Neuronal stem cell (in vitro differentiated cells): ENCODE data around the gene FLRT1.
A peak's percentile ranks its signal among the peaks of the same experiment; 100 is the strongest.

Experiments
- DNase-seq: peaks from one replicate; pipeline ENCODE4 v3.0.0-alpha.2; 2013; ENCODE audit warnings: low spot score
- H2AFZ ChIP-seq: one replicate; pipeline ENCODE4 v1.6.1; 2013; ENCODE audit warnings: mild to moderate bottlenecking, low read length, inconsistent platforms
- H2AK5ac ChIP-seq: 2 replicates; pipeline ENCODE4 v1.6.1; 2013; ENCODE audit warnings: low read depth, mild to moderate bottlenecking, inconsistent platforms, low read length, moderate library complexity, mixed read lengths
- H2BK120ac ChIP-seq: 2 replicates; pipeline ENCODE4 v1.6.1; 2013; ENCODE audit warnings: low read depth, mild to moderate bottlenecking, inconsistent platforms, low read length, moderate library complexity, mixed read lengths
- H2BK12ac ChIP-seq: one replicate; pipeline ENCODE4 v1.6.1; 2013; ENCODE audit warnings: low read length, inconsistent platforms
- H2BK15ac ChIP-seq: 2 replicates; pipeline ENCODE4 v1.6.1; 2013; ENCODE audit warnings: mild to moderate bottlenecking, low read length, inconsistent platforms, mixed read lengths
- H2BK5ac ChIP-seq: one replicate; pipeline ENCODE4 v1.6.1; 2013; ENCODE audit warnings: inconsistent platforms, mild to moderate bottlenecking, low read length, moderate library complexity
- H3K14ac ChIP-seq: one replicate; pipeline ENCODE4 v1.6.1; 2013; ENCODE audit warnings: low read length, inconsistent platforms
- H3K18ac ChIP-seq: 2 replicates; pipeline ENCODE4 v1.6.1; 2013; ENCODE audit warnings: low read length, inconsistent platforms
- H3K23ac ChIP-seq: 2 replicates; pipeline ENCODE4 v1.6.1; 2013; ENCODE audit warnings: low read depth, mild to moderate bottlenecking, mixed read lengths, low read length, inconsistent platforms; ENCODE audit not compliant: poor library complexity
- H3K27ac ChIP-seq: replicated peaks from 3 replicates; pipeline ENCODE4 v1.5.1; 2013; ENCODE audit warnings: low read length, inconsistent platforms
- H3K27me3 ChIP-seq, 3 experiments: 2 replicates each; pipeline ENCODE4 v1.6.1; 2013; ENCODE audit warnings: low read length in 3 of 3, mild to moderate bottlenecking in 2 of 3, inconsistent platforms in 1 of 3, low read depth in 1 of 3, mixed read lengths in 1 of 3, moderate library complexity in 1 of 3; ENCODE audit not compliant: control insufficient read depth in 3 of 3, insufficient read depth in 3 of 3
- H3K36me3 ChIP-seq, 2 donors: replicated peaks in 1 of 2; 2 replicates each; pipeline ENCODE4 v1.6.1; 2013; ENCODE audit warnings: low read length in 2 of 2; ENCODE audit not compliant: control insufficient read depth in 2 of 2, insufficient read depth in 2 of 2
- H3K4ac ChIP-seq: 2 replicates; pipeline ENCODE4 v1.6.1; 2013; ENCODE audit warnings: inconsistent platforms, mild to moderate bottlenecking, low read length, moderate library complexity
- H3K4me1 ChIP-seq, 2 donors: 1 replicate in 1 of 2; 2 replicates in 1 of 2; pipeline ENCODE4 v1.6.1; 2013; ENCODE audit warnings: low read length in 2 of 2, low read depth in 1 of 2; ENCODE audit not compliant: control insufficient read depth in 2 of 2, insufficient read depth in 1 of 2
- H3K4me2 ChIP-seq: one replicate; pipeline ENCODE4 v1.6.1; 2013; ENCODE audit warnings: mild to moderate bottlenecking, low read length, inconsistent platforms; ENCODE audit not compliant: insufficient read depth, poor library complexity, severe bottlenecking
- H3K4me3 ChIP-seq, 2 donors: 2 replicates each; pipeline ENCODE4 v1.5.1; 2013; ENCODE audit warnings: low read length in 2 of 2, mild to moderate bottlenecking in 2 of 2, inconsistent platforms in 1 of 2, moderate library complexity in 1 of 2
- H3K79me1 ChIP-seq: one replicate; pipeline ENCODE4 v1.6.1; 2013; ENCODE audit warnings: low read depth, mild to moderate bottlenecking, inconsistent platforms, low read length, moderate library complexity
- H3K9ac ChIP-seq: one replicate; pipeline ENCODE4 v1.6.1; 2013; ENCODE audit warnings: mild to moderate bottlenecking, low read depth, low read length, inconsistent platforms; ENCODE audit not compliant: poor library complexity
- H3K9me3 ChIP-seq, 2 donors: replicated peaks in 1 of 2; 2 replicates each; pipeline versions ENCODE3 to v1.6.1; 2013; ENCODE audit warnings: low read length in 2 of 2, mild to moderate bottlenecking in 2 of 2, inconsistent platforms in 1 of 2, low read depth in 1 of 2, mixed read lengths in 1 of 2, moderate library complexity in 1 of 2; ENCODE audit not compliant: control insufficient read depth in 2 of 2, insufficient read depth in 1 of 2
- H4K8ac ChIP-seq: one replicate; pipeline ENCODE4 v1.6.1; 2013; ENCODE audit warnings: low read depth, mild to moderate bottlenecking, inconsistent platforms, low read length, moderate library complexity
- H4K91ac ChIP-seq: one replicate; pipeline ENCODE4 v1.6.1; 2013; ENCODE audit warnings: low read length, low read depth, mild to moderate bottlenecking, inconsistent platforms; ENCODE audit not compliant: poor library complexity
- WGBS, 2 donors: extraction: QIAGEN DNeasy Blood & Tissue Kit; methylation state at CpG; one replicate each; pipeline ENCODE4 v1.1.7; 2013; ENCODE audit warnings: missing lambda C conversion rate in 2 of 2, mixed read lengths in 1 of 2; ENCODE audit not compliant: insufficient read length in 2 of 2, insufficient replicate concordance in 1 of 2; ENCODE audit errors: extremely low coverage in 2 of 2; 5-methylcytosine and 5-hydroxymethylcytosine counted together

Gene FLRT1

GRCh38 chr11:64056861-64057260 is 21.1 kb downstream of the FLRT1 start:
- Histone ChIP-seq H4K8ac (no peak overlapping the region), H2BK15ac (no peak overlapping the region), H4K91ac (no peak overlapping the region), H3K23ac (no peak overlapping the region), H3K36me3 (no peaks in the 10 kb centered on the region), H2BK120ac (no peak overlapping the region), H3K4me2 (no peak overlapping the region), H2BK12ac (peak overlapping the region; percentile 85), H2AFZ (no peak overlapping the region), H3K9me3 (no peaks in the 10 kb centered on the region), H3K9ac (peak overlapping the region; percentile 34), H3K79me1 (no peaks in the 10 kb centered on the region), H2BK5ac (peak overlapping the region; percentile 90), H3K4me1 (peaks cover 40 to 44% of the 10 kb centered on the region in 2 donors), H3K4ac (no peak overlapping the region), H3K18ac (peak overlapping the region; percentile 11), H2AK5ac (peak overlapping the region; percentile 53), H3K27me3 (peaks cover 0 to 18% (median under 1%) of the 10 kb centered on the region in 3 experiments), H3K14ac (no peak overlapping the region), H3K27ac (no peak overlapping the region), H3K4me3 (no peak overlapping the region)
- WGBS, 2 donors, result no CpG with 5 or more reads among the region's 13 CpGs
- DNase-seq, result no peak

DNA sequence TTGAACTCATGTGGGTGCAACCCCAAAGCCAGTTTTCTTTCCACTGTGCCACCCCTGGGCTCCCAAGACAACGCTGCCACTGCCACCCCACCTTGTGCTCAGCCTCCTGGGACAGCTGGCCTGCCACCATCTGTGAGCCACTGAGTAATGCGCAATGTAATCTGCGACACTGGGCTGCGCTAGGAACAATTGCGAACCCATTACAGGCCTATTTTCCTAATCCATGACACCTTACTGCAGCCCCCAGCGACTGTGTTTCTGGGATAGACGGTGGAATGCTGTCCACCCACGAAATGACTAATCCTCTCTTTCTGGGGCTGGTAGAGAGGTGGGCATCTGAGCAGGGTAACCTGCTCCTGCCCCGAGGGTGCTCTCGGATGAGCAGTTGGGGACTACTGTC is 22.2 kb downstream of the FLRT1 start:
- no CpG with 5 or more reads among the region's 10 CpGs for WGBS, 2 donors
- H3K27me3 ChIP-seq, result peaks cover 0 to 18% (median 2%) of the 10 kb centered on the region in 3 experiments
- no peak for DNase-seq

GRCh38 chr11:64058494-64058893 is 22.8 kb downstream of the FLRT1 start:
- Histone ChIP-seq H2BK15ac (peak overlapping the region; percentile 79), H3K4ac (no peak overlapping the region), H3K4me1 (peaks cover 36 to 42% of the 10 kb centered on the region in 2 donors), H3K14ac (no peak overlapping the region), H3K18ac (no peak overlapping the region), H3K27me3 (peaks cover 0 to 18% (median 7%) of the 10 kb centered on the region in 3 experiments), H3K27ac (no peak overlapping the region), H2BK120ac (no peak overlapping the region), H3K79me1 (no peaks in the 10 kb centered on the region), H3K4me2 (no peak overlapping the region), H2BK12ac (no peak overlapping the region), H3K36me3 (no peaks in the 10 kb centered on the region), H4K91ac (no peak overlapping the region), H3K9ac (no peak overlapping the region), H2AK5ac (peak overlapping the region; percentile 85), H3K9me3 (no peaks in the 10 kb centered on the region), H2AFZ (no peak overlapping the region), H2BK5ac (no peak overlapping the region), H4K8ac (no peak overlapping the region), H3K4me3 (no peak overlapping the region), H3K23ac (no peak overlapping the region)
- no peak for DNase-seq
- no CpG with 5 or more reads among the region's 17 CpGs for WGBS, 2 donors

More for the DNA sequence above, 22.2 kb downstream of the FLRT1 start:
- Histone ChIP-seq H4K8ac (no peak overlapping the region), H3K23ac (no peak overlapping the region), H3K18ac (peak overlapping the region; percentile 44), H3K4me2 (no peak overlapping the region), H3K4ac (no peak overlapping the region), H3K36me3 (no peaks in the 10 kb centered on the region), H2AFZ (no peak overlapping the region), H4K91ac (no peak overlapping the region), H3K9ac (no peak overlapping the region), H3K27ac (no peak overlapping the region), H2BK15ac (no peak overlapping the region), H3K4me3 (no peak overlapping the region), H2BK120ac (no peak overlapping the region), H3K4me1 (peaks cover 40 to 44% of the 10 kb centered on the region in 2 donors), H2AK5ac (peak overlapping the region; percentile 85), H2BK12ac (no peak overlapping the region), H3K79me1 (no peaks in the 10 kb centered on the region), H3K9me3 (no peaks in the 10 kb centered on the region), H3K14ac (no peak overlapping the region), H2BK5ac (no peak overlapping the region)

GRCh38 chr11:64059339-64060140 is 23.8 kb downstream of the FLRT1 start:
- WGBS, 2 donors, result no CpG with 5 or more reads among the region's 24 CpGs
- no peak for DNase-seq
- Histone ChIP-seq H2BK120ac (no peak overlapping the region), H3K9ac (peak overlapping the region; percentile 38), H2AK5ac (peak overlapping the region; percentile 43), H2AFZ (no peak overlapping the region), H3K4me3 (no peak overlapping the region), H4K8ac (no peak overlapping the region), H4K91ac (no peak overlapping the region), H2BK15ac (peak overlapping the region; percentile 53), H3K23ac (no peak overlapping the region), H3K36me3 (no peaks in the 10 kb centered on the region), H3K4ac (no peak overlapping the region), H3K27me3 (peaks cover 0 to 16% (median 10%) of the 10 kb centered on the region in 3 experiments), H3K27ac (no peak overlapping the region), H3K9me3 (no peaks in the 10 kb centered on the region), H3K4me1 (peaks cover 37 to 44% of the 10 kb centered on the region in 2 donors), H2BK12ac (no peak overlapping the region), H3K79me1 (no peaks in the 10 kb centered on the region), H3K4me2 (no peak overlapping the region), H2BK5ac (no peak overlapping the region), H3K18ac (peak overlapping the region; percentile 38), H3K14ac (no peak overlapping the region)
